HAP-1 (cell line): ENCODE data around the gene CRABP2.

Experiments
- DNase-seq, 2 experiments: peaks; one replicate each; pipeline ENCODE4 v3.0.0-alpha.2; 2016 to 2020; ENCODE audit warnings: low spot score in 2 of 2
- H3K27me3 ChIP-seq: fragments of 250-450 bp; sonication (Bioruptor Pico); 2 replicates; pipeline ENCODE4 v1.5.1; 2020; ENCODE audit warnings: low read depth, mild to moderate bottlenecking, moderate library complexity
- H3K36me3 ChIP-seq: fragments of 250-450 bp; sonication (Bioruptor Pico); replicated peaks from 2 replicates; pipeline ENCODE4 v1.5.1; 2020; ENCODE audit warnings: mild to moderate bottlenecking
- H3K4me1 ChIP-seq: fragments of 250-450 bp; sonication (Bioruptor Pico); 2 replicates; pipeline ENCODE4 v1.5.1; 2020; ENCODE audit warnings: mild to moderate bottlenecking
- H3K4me3 ChIP-seq: fragments of 250-450 bp; sonication (Bioruptor Pico); 2 replicates; pipeline ENCODE4 v1.5.1; 2020; ENCODE audit warnings: mild to moderate bottlenecking, moderate library complexity
- H3K9me3 ChIP-seq: fragments of 250-450 bp; sonication (Bioruptor Pico); 2 replicates; pipeline ENCODE4 v1.5.1; 2020; ENCODE audit warnings: mild to moderate bottlenecking, moderate library complexity
- in situ Hi-C: fragments of 300-500 bp; cut with MboI; formaldehyde crosslinking; loops from 3 replicates; pipeline ENCODE4 v1.14.3; 2020; ENCODE audit warnings: low sequenced_read_pairs, inconsistent platforms, mixed read lengths

Gene CRABP2

GRCh38 chr1:156659988-156660751 lies 45.2 kb downstream of the CRABP2 start:
- Histone ChIP-seq H3K27me3 (no peaks in the 10 kb centered on the region), H3K36me3 (no peaks in the 10 kb centered on the region; the same call in 1 of the 2 replicates), H3K9me3 (no peaks in the 10 kb centered on the region), H3K4me3 (peak overlapping the region; percentile 25), H3K4me1 (peaks cover 36% of the 10 kb centered on the region)
- DNase-seq = peak; percentile 89 to 98
- in situ Hi-C loops = no loop called here

DNA sequence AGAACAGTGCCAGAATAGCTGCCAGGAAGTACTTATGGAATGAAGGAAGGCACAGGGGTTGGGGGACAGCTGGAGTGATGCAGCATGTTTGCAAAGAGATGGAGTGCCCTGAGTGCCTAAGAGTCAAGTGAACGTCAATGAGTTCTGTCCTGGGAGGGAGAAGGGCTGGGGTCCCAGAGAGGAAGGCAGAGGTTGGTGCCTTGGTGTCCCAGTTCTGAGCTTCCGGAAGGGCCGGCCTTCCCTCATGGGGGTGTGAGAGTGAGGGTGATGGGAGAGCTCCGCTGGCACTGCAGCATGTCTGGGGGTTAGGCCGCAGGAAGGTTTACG lies 45.8 kb downstream of the CRABP2 start:
- Histone ChIP-seq H3K36me3 (no peaks in the 10 kb centered on the region; the same call in 1 of the 2 replicates), H3K9me3 (no peaks in the 10 kb centered on the region), H3K4me1 (peaks cover 31% of the 10 kb centered on the region), H3K4me3 (no peak overlapping the region), H3K27me3 (no peaks in the 10 kb centered on the region)
- DNase-seq = no peak
- in situ Hi-C loops = no loop called here

DNA sequence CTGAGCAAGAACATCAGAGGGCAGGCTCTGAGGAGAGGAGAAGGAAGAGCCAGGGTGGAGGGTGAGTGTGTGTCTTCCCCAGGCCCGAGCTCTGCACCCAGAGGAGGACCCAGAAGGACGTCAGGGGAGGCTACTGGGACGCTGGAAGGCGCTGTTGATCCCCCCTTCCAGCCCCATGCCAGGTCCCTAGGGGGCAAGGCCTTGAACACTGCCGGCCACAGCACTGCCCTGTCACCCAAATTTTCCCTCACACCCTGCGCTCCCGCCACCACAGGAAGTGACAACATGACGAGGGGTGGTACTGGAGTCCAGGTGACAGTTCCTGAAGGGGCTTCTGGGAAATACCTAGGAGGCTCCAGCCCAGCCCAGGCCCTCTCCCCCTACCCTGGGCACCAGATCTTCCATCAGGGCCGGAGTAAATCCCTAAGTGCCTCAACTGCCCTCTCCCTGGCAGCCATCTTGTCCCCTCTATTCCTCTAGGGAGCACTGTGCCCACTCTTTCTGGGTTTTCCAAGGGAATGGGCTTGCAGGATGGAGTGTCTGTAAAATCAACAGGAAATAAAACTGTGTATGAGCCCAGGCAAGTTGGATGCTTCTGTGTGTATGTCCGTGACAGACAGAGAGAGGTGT lies 46.3 kb downstream of the CRABP2 start:
- Histone ChIP-seq H3K4me1 (peaks cover 25% of the 10 kb centered on the region), H3K27me3 (no peaks in the 10 kb centered on the region), H3K9me3 (no peaks in the 10 kb centered on the region), H3K4me3 (no peak overlapping the region), H3K36me3 (no peaks in the 10 kb centered on the region; the same call in 1 of the 2 replicates)
- in situ Hi-C loops = no loop called here
- no peak for DNase-seq

GRCh38 chr1:156658496-156658895 lies 46.9 kb downstream of the CRABP2 start:
- H3K36me3 ChIP-seq = no peaks in the 10 kb centered on the region; the same call in 1 of the 2 replicates
- no peaks in the 10 kb centered on the region for H3K27me3 ChIP-seq
- peaks cover 25% of the 10 kb centered on the region for H3K4me1 ChIP-seq
- H3K9me3 ChIP-seq = no peaks in the 10 kb centered on the region
- in situ Hi-C loops = no loop called here
- no peak for DNase-seq
- no peak overlapping the region for H3K4me3 ChIP-seq

DNA sequence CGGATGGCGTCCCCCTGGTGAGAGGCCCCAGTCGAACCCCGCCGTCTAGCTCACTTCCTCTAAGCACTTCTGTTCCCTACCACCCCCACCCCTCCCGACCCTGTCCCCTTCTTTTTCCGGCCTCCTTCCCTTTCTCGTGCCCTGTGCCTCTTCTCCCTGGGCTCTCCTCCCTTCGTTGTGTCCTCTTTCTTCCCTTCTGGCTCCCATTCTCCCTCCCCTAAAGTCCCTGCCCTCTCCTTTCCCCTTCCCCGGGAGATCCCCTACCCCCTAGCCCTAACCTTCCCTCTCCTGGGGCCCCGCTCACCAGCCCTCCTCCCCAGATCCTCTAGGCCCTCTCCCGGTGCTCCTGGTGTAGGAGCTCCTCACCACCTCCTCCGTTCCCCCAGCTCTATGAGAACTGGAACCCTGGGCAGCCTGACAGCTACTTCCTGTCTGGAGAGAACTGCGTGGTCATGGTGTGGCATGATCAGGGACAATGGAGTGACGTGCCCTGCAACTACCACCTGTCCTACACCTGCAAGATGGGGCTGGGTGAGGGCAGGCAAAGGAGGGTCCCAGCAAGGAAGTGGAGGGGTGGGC lies 47.6 kb downstream of the CRABP2 start:
- peak overlapping the region; percentile 1 for H3K4me3 ChIP-seq
- no peaks in the 10 kb centered on the region for H3K9me3 ChIP-seq
- no peaks in the 10 kb centered on the region for H3K27me3 ChIP-seq
- no peaks in the 10 kb centered on the region; the same call in 1 of the 2 replicates for H3K36me3 ChIP-seq
- peaks cover 25% of the 10 kb centered on the region for H3K4me1 ChIP-seq
- in situ Hi-C loops = no loop called here
- no peak for DNase-seq

DNA sequence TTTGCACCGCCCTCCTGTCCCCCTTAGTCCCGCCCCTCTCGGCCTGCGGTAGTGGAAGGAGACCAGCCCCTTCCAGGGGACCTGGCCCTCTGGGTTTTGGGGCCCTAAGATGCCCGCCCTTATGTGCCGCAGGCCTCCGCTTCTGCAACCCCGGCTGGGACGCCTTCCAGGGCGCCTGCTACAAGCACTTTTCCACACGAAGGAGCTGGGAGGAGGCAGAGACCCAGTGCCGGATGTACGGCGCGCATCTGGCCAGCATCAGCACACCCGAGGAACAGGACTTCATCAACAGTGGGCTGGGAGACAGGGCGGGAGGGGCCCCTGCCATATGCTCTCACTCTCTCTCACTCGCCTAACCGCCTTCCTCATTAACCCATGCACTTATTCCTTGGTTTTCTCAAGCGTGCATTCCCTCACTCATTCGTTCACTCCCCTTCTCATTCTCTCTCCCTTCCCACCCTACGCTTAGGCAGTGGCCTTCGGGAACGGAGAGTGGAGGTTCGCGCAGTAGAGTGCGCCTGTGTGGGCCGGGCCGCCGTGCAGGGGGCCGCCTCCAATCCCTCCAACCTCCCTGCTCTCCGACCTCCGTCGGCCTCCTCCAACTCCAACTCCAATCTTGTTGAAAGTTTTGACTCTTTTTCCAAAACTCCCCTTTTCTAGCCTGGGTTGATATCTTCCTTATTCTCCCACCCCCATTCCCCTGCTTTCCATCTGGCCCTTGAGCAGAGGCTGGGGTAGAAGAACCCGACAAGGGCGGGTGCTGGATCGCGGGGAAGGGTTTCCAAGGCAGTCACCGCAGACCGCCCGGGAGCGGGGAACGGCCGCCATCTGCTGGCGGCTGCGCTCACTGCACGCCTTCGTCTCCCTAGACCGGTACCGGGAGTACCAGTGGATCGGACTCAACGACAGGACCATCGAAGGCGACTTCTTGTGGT lies 48.3 kb downstream of the CRABP2 start:
- H3K27me3 ChIP-seq = no peaks in the 10 kb centered on the region
- peaks cover 20% of the 10 kb centered on the region for H3K4me1 ChIP-seq
- peak overlapping the region; percentile 1 for H3K4me3 ChIP-seq
- in situ Hi-C loops = no loop called here
- peak; percentile 63 to 79 for DNase-seq
- H3K36me3 ChIP-seq = no peaks in the 10 kb centered on the region; the same call in 1 of the 2 replicates
- H3K9me3 ChIP-seq = no peaks in the 10 kb centered on the region

DNA sequence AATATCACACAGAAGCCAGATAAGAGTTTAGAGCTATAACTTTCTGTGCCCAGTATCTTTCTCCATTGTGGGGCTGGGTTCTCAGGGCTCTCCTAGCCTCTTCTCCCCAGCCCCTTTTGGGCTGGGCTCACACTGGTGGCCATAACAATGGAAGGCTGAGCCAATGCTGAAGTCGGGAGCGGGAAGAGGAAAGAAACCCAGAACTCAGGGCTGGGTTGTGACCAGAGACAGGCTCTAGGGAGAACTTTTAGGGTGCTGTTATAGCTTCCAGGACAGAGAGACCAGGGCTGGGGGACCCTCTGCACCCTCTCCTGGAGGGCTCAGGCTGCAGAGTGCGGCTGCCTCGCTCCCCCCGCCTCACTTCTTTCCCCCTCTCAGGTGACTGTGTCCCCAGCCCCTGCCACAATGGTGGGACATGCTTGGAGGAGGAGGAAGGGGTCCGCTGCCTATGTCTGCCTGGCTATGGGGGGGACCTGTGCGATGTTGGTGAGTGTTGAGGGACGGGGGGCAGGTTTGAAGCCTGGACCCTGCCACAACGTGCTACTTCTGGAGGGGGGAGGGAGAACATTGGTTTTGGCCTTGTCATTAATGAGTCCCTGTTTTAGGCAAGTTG lies 49.4 kb downstream of the CRABP2 start:
- Histone ChIP-seq H3K4me3 (no peak overlapping the region), H3K27me3 (peaks cover 2% of the 10 kb centered on the region; the same call in 1 of the 2 replicates)

DNA sequence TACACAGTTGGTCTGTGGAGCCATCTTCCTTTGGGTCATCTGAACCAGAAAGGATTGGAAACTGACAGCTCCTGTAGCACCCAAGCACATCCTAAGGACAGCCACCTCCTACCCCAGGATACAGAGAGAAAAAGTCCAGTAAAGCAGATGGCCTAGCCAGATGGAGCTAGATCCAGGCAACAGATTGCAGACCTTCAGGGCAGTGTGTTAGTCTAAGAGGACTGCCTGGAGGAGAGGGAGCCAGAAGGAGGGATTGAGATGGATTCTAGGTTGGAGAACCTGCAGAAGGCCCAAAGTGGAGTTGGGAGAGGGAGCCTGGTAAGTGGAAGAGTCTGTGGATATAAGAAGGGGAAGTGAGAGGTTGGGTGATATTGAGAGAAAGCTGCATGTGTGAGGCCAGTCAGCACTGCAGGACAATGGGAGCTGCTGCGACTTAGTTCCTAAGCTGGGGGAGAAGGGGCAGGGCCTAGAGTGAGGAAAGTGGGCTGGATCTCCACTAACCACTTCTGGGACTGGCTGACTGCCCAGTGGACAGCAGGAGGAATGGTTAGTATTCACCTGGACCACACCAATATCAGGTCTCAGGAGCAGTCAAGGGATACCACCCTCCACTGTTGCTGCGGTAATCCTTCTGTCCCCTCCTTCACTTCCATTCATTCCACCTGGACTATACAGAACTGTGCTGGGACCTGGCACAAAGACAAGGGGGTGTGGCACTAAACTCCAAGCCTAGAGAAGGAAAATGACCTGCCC lies 50.1 kb downstream of the CRABP2 start:
- no peak for DNase-seq
- Histone ChIP-seq H3K27me3 (peaks cover 5% of the 10 kb centered on the region; the same call in 1 of the 2 replicates), H3K9me3 (no peaks in the 10 kb centered on the region), H3K36me3 (no peaks in the 10 kb centered on the region), H3K4me3 (no peak overlapping the region), H3K4me1 (peaks cover 3% of the 10 kb centered on the region)
- in situ Hi-C loops = no loop called here

More for the DNA sequence above, 49.4 kb downstream of the CRABP2 start:
- in situ Hi-C loops = no loop called here
- Histone ChIP-seq H3K4me1 (peaks cover 9% of the 10 kb centered on the region), H3K9me3 (no peaks in the 10 kb centered on the region), H3K36me3 (no peaks in the 10 kb centered on the region; the same call in 1 of the 2 replicates)
- no peak for DNase-seq

DNA sequence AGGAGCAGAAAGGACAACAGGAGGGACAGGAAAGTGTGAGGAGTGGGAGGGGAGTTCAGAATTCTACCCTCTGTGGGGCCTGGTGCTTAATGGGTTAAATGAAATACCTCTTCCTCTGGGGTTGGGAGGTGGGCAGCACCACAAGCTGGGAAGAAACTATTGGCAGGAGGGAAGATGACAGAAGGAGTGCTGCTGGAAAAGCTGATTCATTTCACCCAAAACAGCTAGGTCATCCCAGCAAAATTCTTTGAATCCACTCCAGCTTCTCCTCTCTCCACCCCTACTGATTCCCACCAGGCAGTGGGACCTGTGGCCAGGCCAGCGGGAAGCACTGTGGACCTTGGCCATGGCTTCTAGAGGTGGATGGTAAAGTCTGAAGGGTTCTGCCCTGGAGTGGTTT lies 50.7 kb downstream of the CRABP2 start:
- in situ Hi-C loops = no loop called here
- Histone ChIP-seq H3K9me3 (no peaks in the 10 kb centered on the region), H3K4me3 (no peak overlapping the region), H3K27me3 (peaks cover 7% of the 10 kb centered on the region; the same call in 1 of the 2 replicates), H3K36me3 (no peaks in the 10 kb centered on the region), H3K4me1 (no peaks in the 10 kb centered on the region; the same call in 1 of the 2 replicates)
- no peak for DNase-seq

GRCh38 chr1:156652992-156653355 lies 52.4 kb downstream of the CRABP2 start:
- in situ Hi-C loops = no loop called here
- Histone ChIP-seq H3K4me1 (no peaks in the 10 kb centered on the region; the same call in 1 of the 2 replicates), H3K4me3 (no peak overlapping the region), H3K36me3 (no peaks in the 10 kb centered on the region), H3K27me3 (peaks cover 7% of the 10 kb centered on the region; the same call in 1 of the 2 replicates), H3K9me3 (no peaks in the 10 kb centered on the region)
- no peak for DNase-seq

- Histone ChIP-seq H3K4me1 (no peaks in the 10 kb centered on the region; the same call in 1 of the 2 replicates), H3K27me3 (peaks cover 7% of the 10 kb centered on the region; the same call in 1 of the 2 replicates), H3K4me3 (no peak overlapping the region), H3K9me3 (no peaks in the 10 kb centered on the region), H3K36me3 (no peaks in the 10 kb centered on the region)
- in situ Hi-C loops = no loop called here
- peak in 1 of 2 experiments; percentile 77 for DNase-seq
These were observed 53.0 kb downstream of the CRABP2 start for GRCh38 chr1:156652131-156652991.
